Sciatic nerve (tissue), 2 donors: ENCODE data around the gene RAD51B. TPM values are rescaled to one million over a fixed set of nuclear protein-coding genes. Genes with fewer than 3 reads are reported as not detected.
"Not testable (repeated sequence)": the region's sequence is repeated elsewhere in the genome, so short reads cannot be mapped to it uniquely, and the experiment has no call there.

Experiments used
- ATAC-seq: fragments of 200-7000 bp; cut with Tn5 transposase; one replicate; pipeline ENCODE4 v1.9.1; 2020; ENCODE audit warnings: mild to moderate bottlenecking, moderate library complexity
- DNase-seq: peaks from one replicate; pipeline ENCODE4 v3.0.0-alpha.2; 2020; ENCODE audit warnings: low spot score
- intact Hi-C: fragments of 100-400 bp; cut with DNase I; formaldehyde crosslinking; loops from one replicate; pipeline ENCODE4 v1.14.2; 2022
- total RNA-seq: library from RNA; stranded (reverse); fragmentation: NEBNext Ultra II Directional; extraction: Animal tissue kit (Norgen Biotek cat#: 25700); gene quantifications from one replicate; pipeline ENCODE4 v1.2.1, GENCODE V29; 2021
- donor health status: DM: no; HTN: no; CAD: no.
- donor health status: DM: no; HTN: no; CAD: no.

Gene RAD51B
- total RNA-seq, 1 donor from 2014 or later = 30.4 TPM

- DNase-seq (no peak), ATAC-seq (peak; percentile 63)
- intact Hi-C loops = no loop called here
These were observed 464.0 kb downstream of the RAD51B start for GRCh38 chr14:68283378-68284123.

- intact Hi-C loops = no loop called here
- ATAC-seq (peak; percentile 80), DNase-seq (no peak)
These were observed 464.8 kb downstream of the RAD51B start for GRCh38 chr14:68284333-68284732.

- ATAC-seq = peak; percentile 47
- DNase-seq = no peak
- intact Hi-C loops = no loop called here
These were observed 465.3 kb downstream of the RAD51B start for GRCh38 chr14:68284834-68285233.

- intact Hi-C loops = no loop called here
- no peak for DNase-seq
- ATAC-seq = peak; percentile 13
These were observed 466.0 kb downstream of the RAD51B start for GRCh38 chr14:68285421-68286179.

- ATAC-seq = no peak
- intact Hi-C loops = no loop called here
- no peak for DNase-seq
These were observed 467.1 kb downstream of the RAD51B start for GRCh38 chr14:68286667-68287066.

- intact Hi-C loops, ATAC-seq, DNase-seq: not testable (repeated sequence)
These were observed 469.9 kb downstream of the RAD51B start for GRCh38 chr14:68289452-68289851.

- ATAC-seq (no peak), DNase-seq (no peak)
- intact Hi-C loops = no loop called here
These were observed 472.2 kb downstream of the RAD51B start for GRCh38 chr14:68291820-68292219.

- ATAC-seq (peak; percentile 39), DNase-seq (no peak)
- intact Hi-C loops = no loop called here
These were observed 473.0 kb downstream of the RAD51B start for GRCh38 chr14:68292441-68293215.

- intact Hi-C loops = no loop called here
- DNase-seq (no peak), ATAC-seq (no peak)
These were observed 473.8 kb downstream of the RAD51B start for GRCh38 chr14:68293404-68293803.

- intact Hi-C loops = no loop called here
- DNase-seq (no peak), ATAC-seq (peak; percentile 74)
These were observed 475.8 kb downstream of the RAD51B start for GRCh38 chr14:68295316-68295816.

- intact Hi-C loops = no loop called here
- ATAC-seq (no peak), DNase-seq (no peak)
These were observed 477.5 kb downstream of the RAD51B start for GRCh38 chr14:68297039-68297438.

GRCh38 chr14:68297876-68298468 lies 478.4 kb downstream of the RAD51B start:
- ATAC-seq (no peak), DNase-seq (no peak)
- intact Hi-C loops = no loop called here

- DNase-seq (no peak), ATAC-seq (no peak)
- intact Hi-C loops = no loop called here
These were observed 481.0 kb downstream of the RAD51B start for GRCh38 chr14:68300608-68301007.

GRCh38 chr14:68301219-68301618 lies 481.6 kb downstream of the RAD51B start:
- intact Hi-C loops = no loop called here
- ATAC-seq = no peak

GRCh38 chr14:68302938-68303337 lies 483.4 kb downstream of the RAD51B start:
- intact Hi-C loops, ATAC-seq, DNase-seq: not testable (repeated sequence)

More at GRCh38 chr14:68301219-68301618, 481.6 kb downstream of the RAD51B start:
- DNase-seq = no peak

- ATAC-seq (no peak), DNase-seq (no peak)
- intact Hi-C loops = no loop called here
These were observed 486.2 kb downstream of the RAD51B start for GRCh38 chr14:68305738-68306137.

- ATAC-seq = no peak
- no peak for DNase-seq
- intact Hi-C loops = no loop called here
These were observed 486.8 kb downstream of the RAD51B start for GRCh38 chr14:68306265-68306933.

GRCh38 chr14:68306934-68307789 lies 487.6 kb downstream of the RAD51B start:
- intact Hi-C loops = no loop called here
- DNase-seq (no peak), ATAC-seq (peak; percentile 65)
